GM19455 (cell line): ENCODE data around the gene GRIN2A.

Source experiments
- ATAC-seq: cut with Tn5 transposase; IDR thresholded peaks from one replicate; pipeline ENCODE4 v1.9.1; 2021; ENCODE audit not compliant: unreplicated experiment

The GRIN2A gene

GRCh38 chr16:10182222-10183053, at the start of gene GRIN2A:
GRIN2A (minus strand) TSS chr16:10182428; CDS start chr16:10180411, 2,017 bp downstream.
- ATAC-seq: no peak

- ATAC-seq: no peak
Observed at GRCh38 chr16:10231563-10231962, 49.3 kb upstream of the GRIN2A start.

- no peak for ATAC-seq
Observed at GRCh38 chr16:10228779-10229178, 46.6 kb upstream of the GRIN2A start.

- no peak for ATAC-seq
Observed at GRCh38 chr16:10226987-10227306, 44.7 kb upstream of the GRIN2A start.

GRCh38 chr16:10226141-10226986, 44.1 kb upstream of the GRIN2A start:
- no peak for ATAC-seq

- ATAC-seq: no peak
Observed at GRCh38 chr16:10225653-10226052, 43.4 kb upstream of the GRIN2A start.

- no peak for ATAC-seq
Observed at GRCh38 chr16:10224850-10225249, 42.6 kb upstream of the GRIN2A start.

GRCh38 chr16:10220942-10221341, 38.7 kb upstream of the GRIN2A start:
- no peak for ATAC-seq

GRCh38 chr16:10219742-10220141, 37.5 kb upstream of the GRIN2A start:
- ATAC-seq: no peak

- ATAC-seq: no peak
Observed at GRCh38 chr16:10218490-10219206, 36.4 kb upstream of the GRIN2A start.

- no peak for ATAC-seq
Observed at GRCh38 chr16:10213748-10214147, 31.5 kb upstream of the GRIN2A start.

GRCh38 chr16:10210944-10211343, 28.7 kb upstream of the GRIN2A start:
- no peak for ATAC-seq

GRCh38 chr16:10206865-10207264, 24.6 kb upstream of the GRIN2A start:
- ATAC-seq: no peak

- ATAC-seq: no peak
Observed at GRCh38 chr16:10206215-10206614, 24.0 kb upstream of the GRIN2A start.

GRCh38 chr16:10205688-10206087, 23.5 kb upstream of the GRIN2A start:
- no peak for ATAC-seq

GRCh38 chr16:10202649-10203048, 20.4 kb upstream of the GRIN2A start:
- no peak for ATAC-seq

- ATAC-seq: no peak
Observed at GRCh38 chr16:10200637-10201586, 18.7 kb upstream of the GRIN2A start.

- no peak for ATAC-seq
Observed at GRCh38 chr16:10196999-10197398, 14.8 kb upstream of the GRIN2A start.

GRCh38 chr16:10191096-10191495, 8.9 kb upstream of the GRIN2A start:
- no peak for ATAC-seq

GRCh38 chr16:10189861-10190390, 7.7 kb upstream of the GRIN2A start:
- no peak for ATAC-seq
